Measurements from ENCODE around the gene DRD4.

DRD4 gene

DNA sequence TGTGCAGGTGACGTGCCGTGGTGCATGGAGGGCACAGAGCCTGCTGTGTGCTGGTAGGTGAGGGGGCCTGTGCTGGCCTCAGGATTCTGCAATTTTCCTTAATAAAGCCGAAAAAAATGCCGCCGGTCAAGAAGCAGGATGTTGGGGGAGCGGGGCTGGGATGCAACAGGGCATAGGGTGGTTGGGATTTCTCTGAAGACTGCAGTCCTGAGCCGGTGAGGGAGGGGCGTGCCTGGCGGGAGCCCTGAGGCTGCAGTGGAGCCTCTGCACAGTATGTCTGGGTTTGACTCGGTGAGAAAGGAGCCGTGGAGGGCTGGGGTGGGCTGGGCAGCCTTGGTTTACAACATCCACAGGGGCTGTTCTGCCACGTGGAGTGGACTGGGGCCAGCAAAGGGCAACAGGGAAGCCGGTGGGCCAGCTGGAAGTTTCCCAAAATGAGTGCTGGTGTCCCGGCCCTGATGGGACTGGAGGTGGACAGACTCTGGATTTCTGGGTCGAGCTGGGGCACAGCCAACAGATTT lies 13.7 kb upstream of the DRD4 start:
- DNase-seq = no peak

DNA sequence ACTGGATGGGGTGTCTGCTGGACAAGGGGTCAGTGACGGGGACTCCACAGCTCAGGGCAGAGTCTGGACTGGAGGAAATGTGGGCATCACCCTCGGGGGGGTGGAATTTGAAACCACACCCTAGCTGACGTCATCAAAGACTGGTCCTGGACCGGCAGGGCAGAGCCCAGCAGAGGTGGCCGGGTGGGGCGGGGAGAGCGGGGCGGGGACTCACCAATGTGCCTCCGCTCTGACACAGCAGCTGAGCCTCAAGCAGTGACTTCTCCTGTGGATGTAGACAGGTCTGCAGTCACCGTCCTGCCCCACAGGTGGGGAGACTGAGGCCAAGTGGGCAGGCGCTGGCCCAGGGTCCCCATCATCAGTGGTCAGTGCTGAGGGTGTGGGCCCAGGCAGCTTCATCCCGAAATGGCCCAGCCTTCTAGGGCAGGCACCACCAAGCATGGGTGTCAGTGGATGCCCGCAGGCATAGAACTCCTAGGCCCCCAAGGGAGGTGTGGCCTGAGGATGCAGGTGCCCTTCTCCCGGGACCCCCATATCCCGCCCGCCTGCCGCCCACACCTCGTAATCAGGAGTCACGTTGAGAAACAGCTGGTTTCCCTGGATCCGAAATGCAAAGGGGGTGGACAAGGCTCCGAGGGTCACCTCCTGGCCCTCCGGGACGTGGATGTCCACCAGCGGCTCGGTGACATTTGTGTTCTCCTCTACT lies 12.9 kb upstream of the DRD4 start:
- DNase-seq = peak in 1 of 2 experiments; percentile 28

DNA sequence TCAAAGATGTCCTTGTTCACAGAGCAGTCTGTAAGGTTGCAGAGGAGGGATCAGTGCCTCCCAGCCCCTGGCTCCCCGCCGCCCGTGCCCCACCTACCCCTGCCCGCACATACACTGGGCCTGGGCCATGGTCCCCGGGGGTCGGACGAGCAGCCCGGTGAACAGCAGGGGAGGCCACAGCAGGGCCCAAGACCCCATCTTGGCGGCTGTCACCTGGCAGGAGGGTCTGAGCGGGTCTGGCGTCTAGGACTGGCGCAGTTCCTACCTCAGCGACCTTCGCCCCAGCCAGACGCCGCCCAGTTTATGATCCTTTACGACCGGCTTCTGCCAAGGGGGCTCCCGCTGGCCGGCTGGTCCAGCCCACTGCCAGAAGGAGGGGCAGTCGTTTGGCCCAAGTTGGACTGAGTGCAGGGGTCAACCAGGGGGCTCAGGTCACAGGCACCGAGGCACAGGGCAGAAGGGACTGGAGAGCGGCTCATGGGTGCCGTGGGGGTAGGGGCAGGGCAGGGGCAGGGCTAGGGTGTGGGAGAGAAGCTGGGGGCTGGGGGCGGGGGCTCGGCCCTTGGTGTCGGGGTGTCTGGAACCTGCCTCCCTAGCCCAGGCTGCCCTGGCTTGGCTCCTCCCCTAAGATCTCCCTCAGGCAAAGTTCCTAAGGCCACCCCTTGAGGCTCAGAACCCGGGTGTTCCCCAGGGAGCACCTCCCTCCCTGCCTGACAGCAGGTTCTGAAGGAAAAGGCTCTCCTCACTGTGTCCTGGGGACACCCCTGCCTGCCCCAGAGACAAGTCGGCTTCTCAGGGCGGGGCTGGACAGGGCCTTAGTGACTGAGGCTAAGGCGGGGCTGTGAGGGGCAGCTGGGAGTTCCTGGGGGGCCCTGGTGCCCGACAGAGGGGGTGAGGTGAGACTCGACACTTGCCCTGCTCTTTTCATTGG lies 12.1 kb upstream of the DRD4 start, which contains the start of gene CDHR5:
TSS of gene CDHR5 (minus strand) at position 251 of the 931 bp plus-strand sequence. CDS start at position 198, 53 bp downstream.
- DNase-seq = peak in 1 of 2 experiments; percentile 31

DNA sequence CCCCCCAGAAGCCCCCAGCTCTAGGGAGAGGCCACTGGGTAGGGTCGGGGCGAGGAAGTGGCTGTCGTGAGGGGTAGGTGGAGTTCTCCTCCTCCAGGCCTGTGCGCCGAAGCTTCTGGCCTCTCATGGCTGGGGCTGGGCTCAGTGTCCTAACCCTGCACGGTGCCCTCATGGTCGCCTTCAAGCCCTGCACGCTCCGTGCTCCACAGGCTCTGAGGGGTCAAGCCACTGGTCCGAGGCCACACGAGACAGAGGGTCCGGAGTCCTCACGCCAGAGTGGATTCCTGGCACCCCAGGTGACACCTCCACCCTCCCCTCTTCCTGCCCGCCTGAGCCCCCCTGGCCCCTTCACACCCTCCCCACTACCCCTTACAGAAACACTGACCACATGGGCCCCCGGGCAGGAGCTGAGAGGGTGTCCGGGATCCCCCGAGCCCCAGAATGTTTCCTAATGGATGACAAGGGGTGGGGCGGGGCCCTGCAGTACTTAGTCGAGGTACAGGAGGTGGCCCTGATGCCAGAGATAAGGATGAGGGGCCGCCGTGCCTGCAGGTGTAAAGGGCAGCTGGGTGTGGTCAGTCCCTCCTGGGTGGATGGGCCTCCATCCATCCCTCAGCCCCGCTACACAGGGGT lies 11.3 kb upstream of the DRD4 start:
- DNase-seq = peak in 1 of 2 experiments; percentile 27

DNA sequence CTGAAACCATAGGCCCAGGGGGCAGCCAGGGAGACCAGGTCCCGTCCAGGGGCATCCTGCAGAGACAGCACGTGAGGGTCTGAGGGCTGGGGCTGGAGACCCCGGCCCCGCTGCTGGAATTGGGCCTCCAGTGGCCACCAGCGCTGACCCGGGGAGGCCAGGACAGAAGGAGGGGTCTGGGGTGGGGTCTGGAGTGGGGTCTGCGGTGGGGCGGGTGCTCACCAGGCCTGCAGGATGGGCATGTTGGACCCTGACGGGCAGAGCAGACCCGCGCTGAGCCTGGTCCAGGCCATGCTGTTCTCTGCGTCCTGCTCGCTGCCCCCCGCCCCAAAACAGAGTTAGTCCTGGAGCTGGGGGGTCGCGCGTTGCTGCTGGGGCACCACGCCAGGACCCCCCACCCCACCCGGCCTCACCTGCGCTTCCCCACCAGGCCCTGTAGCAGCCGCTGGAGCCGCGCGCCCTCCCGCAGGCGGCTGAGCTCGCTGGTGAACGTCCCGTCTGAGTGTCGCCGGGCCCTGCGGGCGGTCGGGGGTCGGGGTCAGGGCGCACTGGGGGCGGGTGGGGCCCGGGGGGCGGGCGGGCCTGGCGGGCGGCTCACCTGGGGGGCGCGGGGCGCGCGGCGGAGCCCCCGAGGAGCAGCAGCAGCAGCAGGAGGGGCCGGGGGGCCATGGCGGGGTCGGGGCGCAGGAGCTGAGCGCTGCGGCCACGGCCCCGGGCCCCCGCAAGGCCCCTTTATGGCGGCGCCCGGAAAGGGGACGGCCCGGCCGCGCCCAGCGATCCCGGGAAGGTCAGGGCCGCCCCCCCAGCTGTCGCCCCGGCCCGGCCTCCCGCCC lies 10.4 kb upstream of the DRD4 start, which contains the start of gene SCT:
TSS of gene SCT (minus strand) at position 707 of the 833 bp plus-strand sequence. CDS start at position 669, 38 bp downstream.
- DNase-seq = peak in 1 of 2 experiments; percentile 32

DNA sequence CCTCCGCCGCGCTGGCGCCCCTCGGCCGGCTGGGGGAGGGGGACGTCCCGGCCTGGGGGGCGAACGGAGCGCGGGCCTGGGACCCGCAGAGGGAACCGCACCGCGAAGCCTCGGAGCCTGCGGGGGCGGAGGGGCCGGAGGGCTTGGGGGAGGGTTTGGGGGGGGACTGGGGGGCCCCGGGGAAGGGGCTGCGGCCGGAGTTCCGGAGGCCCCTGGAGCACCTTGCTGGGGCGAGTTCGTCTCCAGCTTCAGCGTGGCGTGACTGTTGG lies 9.8 kb upstream of the DRD4 start:
- DNase-seq = no peak

DNA sequence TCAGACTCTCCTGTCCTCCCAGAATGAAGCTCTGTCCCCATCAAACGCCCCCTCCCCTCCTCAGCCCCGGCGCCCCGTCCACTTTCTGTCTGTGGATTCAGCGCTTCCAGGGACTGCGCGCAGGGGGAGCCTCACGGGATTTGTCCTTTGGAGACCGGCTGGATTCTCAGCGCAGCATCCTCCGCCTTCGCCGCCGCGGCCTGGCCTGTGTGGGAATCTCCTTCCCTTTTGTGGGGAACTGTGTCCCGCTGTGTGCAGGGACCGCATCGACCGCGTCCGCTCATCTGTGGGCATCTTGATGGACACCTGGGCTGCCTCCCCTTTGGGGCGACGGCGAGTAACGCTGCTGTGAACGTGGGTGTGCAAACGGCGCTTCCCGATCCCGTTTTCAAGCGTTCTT lies 9.0 kb upstream of the DRD4 start:
- DNase-seq = peak in 1 of 2 experiments; percentile 22

DNA sequence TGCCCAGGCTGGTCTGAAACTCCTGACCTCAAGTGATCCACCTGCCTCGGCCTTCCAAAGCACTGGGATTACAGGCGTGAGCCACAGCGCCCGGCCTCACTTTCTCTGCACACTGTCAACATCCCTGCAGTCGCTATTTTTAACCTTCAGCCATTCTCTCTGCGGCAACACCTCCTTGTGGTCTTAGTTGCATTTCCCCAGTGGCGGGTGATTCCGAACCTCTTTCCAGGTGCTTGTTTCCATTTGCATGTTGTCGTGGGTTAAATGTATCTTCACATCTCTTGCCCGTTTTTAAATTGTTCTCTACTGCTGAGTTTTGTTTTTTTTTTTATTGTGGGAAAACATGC lies 7.9 kb upstream of the DRD4 start:
- DNase-seq = peak in 1 of 2 experiments; percentile 35

DNA sequence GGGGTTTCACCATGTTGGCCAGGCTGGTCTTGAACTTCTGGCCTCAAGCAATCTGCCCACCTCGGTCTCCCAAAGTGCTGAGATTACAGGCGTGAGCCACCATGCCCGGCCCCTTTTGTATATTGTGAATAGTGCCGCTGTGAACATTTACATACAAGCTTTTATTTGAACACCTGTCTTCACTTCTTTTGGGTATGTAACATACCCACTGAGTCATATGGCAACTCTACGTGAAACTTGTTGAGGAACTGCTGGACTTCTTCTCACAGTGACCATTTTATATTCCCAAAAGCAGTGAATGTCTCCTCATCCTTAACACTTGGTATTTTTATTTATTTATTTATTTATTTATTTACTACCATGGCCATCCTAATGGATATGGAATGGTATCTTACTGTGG lies 6.2 kb upstream of the DRD4 start:
- DNase-seq = no peak

DNA sequence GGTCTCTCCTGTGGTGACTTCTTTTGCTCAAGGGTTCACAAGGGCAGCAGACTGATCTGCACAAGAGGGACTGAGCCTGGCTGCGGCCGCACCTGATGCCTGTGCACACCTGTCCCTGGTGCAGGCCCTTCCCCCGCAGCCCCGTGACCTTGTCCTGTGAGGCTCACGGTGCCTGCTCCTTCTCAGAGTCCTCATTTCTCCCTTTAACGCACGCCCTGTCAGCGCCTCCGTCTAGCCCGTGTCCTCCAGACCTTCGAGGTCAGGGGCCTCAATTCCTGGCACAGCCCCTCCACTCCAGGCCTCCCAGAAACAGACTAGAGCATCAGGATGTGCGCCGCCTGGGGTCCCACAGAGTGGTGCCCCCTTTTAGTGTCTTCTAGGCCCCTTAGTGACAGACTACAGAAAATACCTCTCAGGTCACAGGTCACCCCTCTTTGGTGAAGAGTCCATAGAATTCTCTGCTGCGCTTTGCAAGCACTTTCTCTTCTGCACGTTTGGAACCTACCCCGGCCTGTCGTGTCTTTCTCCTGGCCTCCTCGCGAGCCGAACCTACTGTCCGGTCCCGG lies 1.0 kb upstream of the DRD4 start:
- no peak for DNase-seq

DNA sequence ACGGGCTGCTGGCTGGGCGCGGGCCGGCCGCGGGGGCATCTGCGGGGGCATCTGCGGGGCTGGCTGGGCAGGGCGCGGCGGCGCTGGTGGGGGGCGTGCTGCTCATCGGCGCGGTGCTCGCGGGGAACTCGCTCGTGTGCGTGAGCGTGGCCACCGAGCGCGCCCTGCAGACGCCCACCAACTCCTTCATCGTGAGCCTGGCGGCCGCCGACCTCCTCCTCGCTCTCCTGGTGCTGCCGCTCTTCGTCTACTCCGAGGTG lies 194 bp downstream of the DRD4 start:
- DNase-seq = no peak

DNA sequence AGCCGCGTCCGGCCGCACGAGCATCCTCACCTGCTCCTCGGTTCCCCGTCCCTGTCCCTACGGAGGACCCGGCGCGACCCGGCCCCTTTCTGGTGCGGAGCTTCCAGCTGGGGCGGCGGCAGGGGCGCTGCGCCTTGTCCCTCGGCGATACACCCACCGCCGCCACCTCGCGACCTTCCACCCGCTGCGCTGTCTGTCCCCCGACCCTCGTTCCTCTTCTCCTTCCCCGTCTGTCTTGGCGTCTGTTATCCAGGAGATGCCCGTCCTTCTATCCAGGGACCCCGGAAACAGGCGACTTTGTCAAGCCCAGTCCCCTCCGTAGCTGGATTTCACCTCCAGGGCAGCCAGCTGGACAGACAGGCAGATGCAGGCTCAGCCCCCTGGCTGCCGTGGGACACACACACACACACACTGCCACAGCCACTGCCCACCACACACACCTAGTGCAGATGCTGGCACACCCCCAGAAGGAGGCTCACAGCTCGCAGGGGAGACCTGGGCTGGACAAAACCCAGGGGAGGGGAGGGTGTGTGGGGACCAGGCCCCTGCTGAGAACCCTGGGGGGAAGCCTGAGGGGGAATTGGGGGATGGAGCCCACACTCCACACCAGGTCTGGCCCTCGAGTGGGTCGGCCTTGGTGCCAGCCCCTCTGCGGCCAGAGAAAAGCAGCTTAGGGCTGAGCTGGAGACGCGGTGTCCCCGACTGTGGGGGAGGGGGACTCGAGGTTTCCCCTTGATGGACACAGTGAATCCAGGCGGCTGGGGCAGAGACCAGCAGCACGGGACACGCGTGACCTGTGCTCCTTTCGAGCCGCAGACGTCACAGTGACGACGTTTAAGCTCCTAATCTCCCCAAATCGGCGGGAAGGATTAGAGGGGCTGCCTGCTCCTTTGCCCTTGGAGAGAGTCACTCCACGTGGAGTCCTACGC lies 788 bp downstream of the DRD4 start:
- peak in 1 of 2 experiments; percentile 32 for DNase-seq

DNA sequence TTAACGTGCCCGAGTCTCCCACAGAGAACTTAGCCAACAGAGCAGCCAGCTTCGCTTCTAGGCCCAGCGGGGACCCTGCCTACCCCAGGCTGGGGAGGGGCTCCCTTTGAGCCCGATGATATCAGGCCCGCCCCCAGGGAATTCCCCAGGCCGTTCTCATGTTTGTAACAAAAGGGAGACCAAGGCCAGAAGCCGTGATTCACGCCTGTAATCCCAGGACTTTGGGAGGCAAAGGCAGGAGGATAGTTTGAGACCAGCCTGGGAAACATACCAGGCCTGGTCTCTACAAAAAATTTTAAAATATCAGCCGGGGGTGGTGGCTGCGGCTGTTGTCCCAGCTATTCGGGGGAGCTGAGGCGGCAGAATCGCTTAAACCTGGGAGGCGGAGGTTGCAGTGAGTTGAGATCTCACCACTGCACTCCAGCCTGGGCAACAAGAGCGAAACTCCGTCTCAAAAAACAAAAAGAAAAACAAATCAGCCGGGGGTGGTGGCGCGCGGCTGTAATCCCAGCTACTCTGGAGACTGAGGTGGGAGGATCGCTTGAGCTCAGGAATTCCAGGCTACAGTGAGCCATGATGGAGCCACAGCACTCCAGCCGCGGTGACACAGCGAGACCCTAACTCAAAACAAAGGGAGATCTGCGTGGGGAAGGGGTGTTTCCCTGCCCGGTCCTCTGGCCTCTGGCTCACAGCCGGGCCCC lies 1.7 kb downstream of the DRD4 start:
- DNase-seq = no peak

DNA sequence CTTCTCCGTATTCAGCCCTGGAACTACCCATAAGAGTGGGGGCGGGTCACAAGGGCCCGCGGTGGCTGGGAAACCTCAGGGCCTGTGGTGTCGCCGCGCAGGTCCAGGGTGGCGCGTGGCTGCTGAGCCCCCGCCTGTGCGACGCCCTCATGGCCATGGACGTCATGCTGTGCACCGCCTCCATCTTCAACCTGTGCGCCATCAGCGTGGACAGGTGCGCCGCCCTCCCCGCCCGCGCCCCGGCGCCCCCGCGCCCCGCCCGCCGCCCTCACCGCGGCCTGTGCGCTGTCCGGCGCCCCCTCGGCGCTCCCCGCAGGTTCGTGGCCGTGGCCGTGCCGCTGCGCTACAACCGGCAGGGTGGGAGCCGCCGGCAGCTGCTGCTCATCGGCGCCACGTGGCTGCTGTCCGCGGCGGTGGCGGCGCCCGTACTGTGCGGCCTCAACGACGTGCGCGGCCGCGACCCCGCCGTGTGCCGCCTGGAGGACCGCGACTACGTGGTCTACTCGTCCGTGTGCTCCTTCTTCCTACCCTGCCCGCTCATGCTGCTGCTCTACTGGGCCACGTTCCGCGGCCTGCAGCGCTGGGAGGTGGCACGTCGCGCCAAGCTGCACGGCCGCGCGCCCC lies 2.4 kb downstream of the DRD4 start:
- DNase-seq = peak in 1 of 2 experiments; percentile 37

DNA sequence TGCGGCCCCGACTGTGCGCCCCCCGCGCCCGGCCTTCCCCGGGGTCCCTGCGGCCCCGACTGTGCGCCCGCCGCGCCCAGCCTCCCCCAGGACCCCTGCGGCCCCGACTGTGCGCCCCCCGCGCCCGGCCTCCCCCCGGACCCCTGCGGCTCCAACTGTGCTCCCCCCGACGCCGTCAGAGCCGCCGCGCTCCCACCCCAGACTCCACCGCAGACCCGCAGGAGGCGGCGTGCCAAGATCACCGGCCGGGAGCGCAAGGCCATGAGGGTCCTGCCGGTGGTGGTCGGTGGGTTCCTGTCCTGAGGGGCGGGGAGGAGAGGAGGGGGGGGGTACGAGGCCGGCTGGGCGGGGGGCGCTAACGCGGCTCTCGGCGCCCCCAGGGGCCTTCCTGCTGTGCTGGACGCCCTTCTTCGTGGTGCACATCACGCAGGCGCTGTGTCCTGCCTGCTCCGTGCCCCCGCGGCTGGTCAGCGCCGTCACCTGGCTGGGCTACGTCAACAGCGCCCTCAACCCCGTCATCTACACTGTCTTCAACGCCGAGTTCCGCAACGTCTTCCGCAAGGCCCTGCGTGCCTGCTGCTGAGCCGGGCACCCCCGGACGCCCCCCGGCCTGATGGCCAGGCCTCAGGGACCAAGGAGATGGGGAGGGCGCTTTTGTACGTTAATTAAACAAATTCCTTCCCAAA lies 3.1 kb downstream of the DRD4 start:
- peak in 1 of 2 experiments; percentile 32 for DNase-seq

DNA sequence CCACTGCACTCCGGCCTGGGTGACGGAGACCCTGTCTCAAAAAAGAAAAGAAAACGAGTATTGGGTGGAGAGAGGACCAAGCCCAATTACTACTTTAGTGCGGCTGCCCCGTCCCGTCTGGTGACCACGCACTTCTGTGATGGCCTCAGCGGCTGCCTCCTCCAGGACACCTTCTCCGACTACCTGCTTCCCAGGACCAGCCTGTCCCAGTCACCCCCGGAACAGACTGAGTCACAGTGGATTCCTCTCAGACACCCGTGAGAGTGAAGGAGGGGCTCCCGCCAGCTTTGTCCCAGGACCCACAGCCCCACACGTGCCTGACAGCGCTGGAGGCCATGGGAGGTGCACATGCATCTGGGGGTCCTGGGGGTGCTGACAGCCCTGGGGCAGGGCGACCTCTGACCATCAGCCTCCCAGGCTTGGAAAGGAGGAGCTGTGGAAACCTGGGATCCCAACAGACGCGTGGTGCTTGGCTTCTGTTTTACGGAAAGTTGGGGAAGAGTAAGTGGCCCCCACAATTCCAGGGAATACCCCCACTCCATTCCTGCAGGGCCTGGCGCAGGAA lies 4.8 kb downstream of the DRD4 start:
- peak in 1 of 2 experiments; percentile 21 for DNase-seq

DNA sequence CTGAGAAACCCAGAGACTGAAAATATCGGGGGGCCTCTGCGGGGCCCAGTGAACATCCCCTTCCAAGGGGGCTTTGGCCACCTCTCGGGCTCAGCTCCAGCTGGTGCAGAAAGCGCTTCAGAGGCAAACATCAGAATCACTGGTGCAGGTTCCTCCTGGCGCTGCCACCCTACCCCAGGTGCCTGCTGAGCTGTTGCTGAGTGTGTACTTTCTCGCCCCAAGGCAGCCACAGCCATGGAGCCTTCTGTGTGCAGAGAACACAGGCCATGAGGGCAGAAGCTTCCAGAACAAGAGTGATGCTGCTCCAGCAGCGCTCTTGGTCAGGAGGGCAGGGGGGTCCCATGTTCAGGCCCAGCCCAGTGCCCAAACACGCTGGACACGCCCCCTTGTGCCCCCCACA lies 6.3 kb downstream of the DRD4 start:
- DNase-seq = no peak

DNA sequence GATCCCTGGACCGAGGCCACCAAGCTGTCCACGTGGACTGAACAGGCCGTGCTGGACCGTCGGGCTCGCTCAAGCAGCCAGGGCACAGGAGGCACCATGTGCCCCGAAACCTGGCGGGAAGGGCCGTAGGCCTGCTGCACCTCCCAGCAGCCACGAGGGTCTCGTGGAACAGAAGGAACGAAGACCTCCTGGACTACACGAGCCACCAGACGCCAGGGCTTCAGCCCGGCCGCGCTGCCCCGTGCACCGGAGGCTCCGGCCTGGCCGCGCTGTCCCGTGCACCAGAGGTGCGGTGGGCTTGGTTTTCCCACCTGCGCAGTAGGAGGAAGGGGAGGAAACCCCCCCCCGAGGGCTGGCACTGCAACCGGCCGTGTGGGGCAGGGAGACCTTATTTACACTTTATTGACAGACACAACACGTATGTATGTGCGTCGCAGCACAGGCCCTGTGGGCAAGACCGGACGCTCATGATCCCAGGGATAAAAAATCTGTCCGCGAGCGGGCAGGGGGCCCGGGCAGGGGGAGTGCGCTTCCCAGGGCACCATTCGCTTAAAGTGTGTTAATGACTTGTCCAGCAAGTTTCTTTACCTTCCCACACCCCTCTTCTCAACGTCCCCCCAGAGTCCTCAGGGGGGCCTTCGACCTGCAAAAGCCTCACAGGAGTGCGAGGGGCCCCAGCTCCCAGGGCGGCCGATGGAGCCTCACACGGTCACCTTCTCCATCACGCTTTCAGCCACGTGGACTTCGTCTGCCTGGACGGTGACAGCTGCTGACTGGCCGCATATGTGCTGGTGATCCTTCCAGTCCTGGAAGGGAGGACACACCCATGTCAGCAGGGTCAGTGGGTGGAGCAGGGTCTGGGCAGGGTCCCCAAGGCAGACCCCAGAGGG lies 7.0 kb downstream of the DRD4 start:
- DNase-seq = no peak

Measured in activated T-cell treated with anti-CD3 and anti-CD28 coated beads, Interleukin-2, amount 50 U/mL, for 48 hours (primary cell).